ENCODE results near the gene RANBP10. TPM values are rescaled to one million over a fixed set of nuclear protein-coding genes. Genes with fewer than 3 reads are reported as not detected.

The RANBP10 gene
- total RNA-seq, 2 donors from 2014 or later = 14.1 to 14.5 TPM

DNA sequence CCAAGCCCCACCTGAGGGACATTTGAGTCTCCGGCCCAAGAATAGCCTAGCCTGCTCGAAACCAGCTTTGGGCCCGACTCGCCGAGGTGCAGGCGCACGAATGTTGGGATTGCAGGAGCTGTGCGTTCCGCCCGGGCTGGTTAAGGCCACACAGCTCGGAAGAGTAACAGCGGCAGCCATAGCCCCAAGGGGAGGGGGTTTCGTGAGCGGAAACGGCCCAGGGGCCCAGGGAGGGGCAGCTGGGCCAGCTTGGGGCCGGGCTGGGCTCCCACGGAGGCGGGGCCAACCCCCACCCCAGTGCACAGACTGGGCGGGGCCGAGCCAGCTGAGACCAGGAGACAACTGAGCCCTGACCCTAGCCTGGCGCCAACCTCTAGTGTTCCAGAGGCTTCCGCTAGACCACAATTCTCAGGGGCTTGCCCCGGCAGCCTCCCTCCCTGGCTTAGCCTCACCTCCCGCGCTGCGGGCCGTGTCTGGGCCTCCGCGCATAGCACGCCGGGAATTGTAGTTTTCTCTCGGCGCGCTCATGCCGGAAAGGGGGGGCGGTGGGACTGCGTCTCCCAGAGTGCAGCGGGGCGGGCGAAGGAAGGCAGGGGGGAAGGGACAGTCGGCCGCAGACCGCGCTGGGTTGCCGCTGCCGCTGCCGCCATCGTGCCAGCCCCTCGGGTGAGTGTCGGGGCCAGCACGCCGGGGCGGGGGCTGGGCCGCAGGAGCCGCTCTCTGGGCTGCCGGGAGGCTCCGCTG, 40.1 kb upstream of the RANBP10 start, which contains the start of gene NUTF2:
TSS of gene NUTF2 (plus strand) at position 614 of the 744 bp plus-strand sequence. CDS start 18,198 bp downstream, outside the sequence.
- peaks cover 40 to 52% of the 10 kb centered on the region in 2 donors for H3K4me1 ChIP-seq (ENCODE audit: control insufficient read depth in 1 of 2, low read depth in 2 of 2)
- DNase-seq (ENCODE audit: low spot score) = peak; percentile 73
- peaks cover 2% of the 10 kb centered on the region for H3K36me3 ChIP-seq
- H3K9me3 ChIP-seq = no peaks in the 10 kb centered on the region
- H3K27me3 ChIP-seq (replicated peaks; ENCODE audit: insufficient read depth) = no peaks in the 10 kb centered on the region
- peak within 1 kb of the TSS; percentile 89 to 97 for H3K27ac ChIP-seq
- no peak for TF ChIP-seq CTCF (IDR thresholded peaks at IDR 0.05)
- ATAC-seq (ENCODE audit: insufficient number of reproducible peaks, low FRiP score, low read depth) = peak; percentile 81
- H3K4me3 ChIP-seq = peak within 1 kb of the TSS; percentile 100

GRCh38 chr16:67846063-67846319, 39.6 kb upstream of the RANBP10 start:
- no peak for ATAC-seq (ENCODE audit: insufficient number of reproducible peaks, low FRiP score, low read depth)
- no peak for DNase-seq (ENCODE audit: low spot score)
- TF ChIP-seq CTCF (IDR thresholded peaks at IDR 0.05) = no peak
- Histone ChIP-seq H3K27ac (peak overlapping the region; percentile 89 to 97), H3K4me3 (peak overlapping the region; percentile 100), H3K27me3 (replicated peaks; ENCODE audit: insufficient read depth) (no peaks in the 10 kb centered on the region), H3K9me3 (no peaks in the 10 kb centered on the region), H3K36me3 (peaks cover 2% of the 10 kb centered on the region), H3K4me1 (ENCODE audit: control insufficient read depth in 1 of 2, low read depth in 2 of 2) (peaks cover 43 to 52% of the 10 kb centered on the region in 2 donors)

- ATAC-seq (ENCODE audit: insufficient number of reproducible peaks, low FRiP score, low read depth) = no peak
- no peak for TF ChIP-seq CTCF (IDR thresholded peaks at IDR 0.05)
- H3K27me3 ChIP-seq (replicated peaks; ENCODE audit: insufficient read depth) = no peaks in the 10 kb centered on the region
- peak overlapping the region; percentile 89 to 97 for H3K27ac ChIP-seq
- no peak for DNase-seq (ENCODE audit: low spot score)
- H3K9me3 ChIP-seq = no peaks in the 10 kb centered on the region
- H3K4me1 ChIP-seq (ENCODE audit: control insufficient read depth in 1 of 2, low read depth in 2 of 2) = peaks cover 43 to 52% of the 10 kb centered on the region in 2 donors
- peak overlapping the region; percentile 100 for H3K4me3 ChIP-seq
- H3K36me3 ChIP-seq = no peaks in the 10 kb centered on the region
Measured at GRCh38 chr16:67845291-67846062, 39.1 kb upstream of the RANBP10 start.

DNA sequence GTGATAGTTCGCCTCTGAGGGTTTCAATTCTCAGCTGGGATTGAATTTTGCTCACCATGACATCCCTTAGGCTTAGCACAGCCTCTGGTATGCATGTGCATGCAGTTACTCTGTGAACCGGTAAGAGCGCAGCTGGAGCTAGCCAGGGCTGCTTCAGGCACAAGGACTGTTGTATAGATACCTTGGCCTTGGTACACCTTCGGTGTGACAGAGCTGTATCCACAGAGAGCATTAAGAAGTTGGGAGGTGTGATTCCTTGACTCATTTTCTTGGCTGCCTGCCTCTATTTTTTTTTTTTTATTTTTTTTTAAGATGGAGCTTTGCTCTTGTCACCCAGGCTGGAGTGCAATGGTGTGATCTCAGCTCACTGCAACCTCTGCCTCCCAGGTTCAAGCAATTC, 38.1 kb upstream of the RANBP10 start:
- H3K36me3 ChIP-seq = no peaks in the 10 kb centered on the region
- no peaks in the 10 kb centered on the region for H3K27me3 ChIP-seq (replicated peaks; ENCODE audit: insufficient read depth)
- DNase-seq (ENCODE audit: low spot score) (no peak), ATAC-seq (ENCODE audit: insufficient number of reproducible peaks, low FRiP score, low read depth) (no peak)
- peak overlapping the region; percentile 97 to 99 for H3K27ac ChIP-seq
- TF ChIP-seq CTCF (IDR thresholded peaks at IDR 0.05) = no peak
- peak overlapping the region; percentile 90 for H3K4me3 ChIP-seq
- peaks cover 43 to 52% of the 10 kb centered on the region in 2 donors for H3K4me1 ChIP-seq (ENCODE audit: control insufficient read depth in 1 of 2, low read depth in 2 of 2)
- H3K9me3 ChIP-seq = no peaks in the 10 kb centered on the region

GRCh38 chr16:67843343-67843765, 37.0 kb upstream of the RANBP10 start:
- ATAC-seq (ENCODE audit: insufficient number of reproducible peaks, low FRiP score, low read depth) = no peak
- H3K27me3 ChIP-seq (replicated peaks; ENCODE audit: insufficient read depth) = no peaks in the 10 kb centered on the region
- H3K9me3 ChIP-seq = no peaks in the 10 kb centered on the region
- no peak for DNase-seq (ENCODE audit: low spot score)
- peak overlapping the region; percentile 90 for H3K4me3 ChIP-seq
- TF ChIP-seq CTCF (IDR thresholded peaks at IDR 0.05) = no peak
- no peaks in the 10 kb centered on the region for H3K36me3 ChIP-seq
- H3K27ac ChIP-seq = peak overlapping the region; percentile 97 to 99
- H3K4me1 ChIP-seq (ENCODE audit: control insufficient read depth in 1 of 2, low read depth in 2 of 2) = peaks cover 38 to 43% of the 10 kb centered on the region in 2 donors
